Measurements from ENCODE around the gene SEC14L1.

- TF ChIP-seq CREB1 (IDR thresholded peaks at IDR 0.05; ENCODE audit: low read depth) (no peak), RAD21 (IDR thresholded peaks at IDR 0.05; ENCODE audit: low read depth) (no peak), USF1 (IDR thresholded peaks at IDR 0.05) (no peak), TAF1 (IDR thresholded peaks at IDR 0.05; ENCODE audit: low read depth) (no peak), FOXM1 (IDR thresholded peaks at IDR 0.05; ENCODE audit: borderline replicate concordance, low read depth) (no peak), EP300 (IDR thresholded peaks at IDR 0.05; ENCODE audit: borderline replicate concordance) (no peak), ZBTB7A (IDR thresholded peaks at IDR 0.05; ENCODE audit: low read depth) (no peak), CEBPB (IDR thresholded peaks at IDR 0.05) (no peak), NFIC (IDR thresholded peaks at IDR 0.05) (no peak), EGR1 (IDR thresholded peaks at IDR 0.05) (no peak)
These were observed 19.5 kb downstream of the SEC14L1 start for GRCh38 chr17:77160091-77160874.

Measured in Ishikawa (cell line).